ENCODE results near the gene TMSB15C. TPM values are rescaled to one million over a fixed set of nuclear protein-coding genes. Genes with fewer than 3 reads are reported as not detected.

TMSB15C gene
- total RNA-seq, 4 donors from 2014 or later, result 0.38 to 2.7 (median 1.2) TPM

GRCh38 chrX:104084534-104085277, 8.7 kb upstream of the TMSB15C start:
- no peak for TF ChIP-seq CTCF (IDR thresholded peaks at IDR 0.05; ENCODE audit: low read depth)

- TF ChIP-seq CTCF (IDR thresholded peaks at IDR 0.05; ENCODE audit: low read depth), result no peak
Measured at GRCh38 chrX:104084063-104084462, 8.0 kb upstream of the TMSB15C start.

GRCh38 chrX:104047171-104047570, 28.9 kb downstream of the TMSB15C start:
- no peak for TF ChIP-seq CTCF (IDR thresholded peaks at IDR 0.05; ENCODE audit: low read depth)

GRCh38 chrX:104045642-104046041, 30.4 kb downstream of the TMSB15C start:
- no peak for TF ChIP-seq CTCF (IDR thresholded peaks at IDR 0.05; ENCODE audit: low read depth)

- TF ChIP-seq CTCF (IDR thresholded peaks at IDR 0.05; ENCODE audit: low read depth), result no peak
Measured at GRCh38 chrX:104041003-104041402, 35.0 kb downstream of the TMSB15C start.

- TF ChIP-seq CTCF (IDR thresholded peaks at IDR 0.05; ENCODE audit: low read depth), result no peak
Measured at GRCh38 chrX:104039689-104040505, 36.1 kb downstream of the TMSB15C start, which contains the start of gene H2BW2. Gene H2BW2 (plus strand): TSS chrX:104039956. CDS start chrX:104039995, 39 bp downstream.

Other genes starting within 250 kb of the TMSB15C start
- 1 to 10 TPM in 3 of 4 donors, under 1 TPM in 1; 0.85 to 2.0 (median 1.5) TPM for gene RAB9B, start 244.0 kb downstream of the TMSB15C start, total RNA-seq
- 1 to 10 TPM in 3 of 4 donors, under 1 TPM in 1; 0.66 to 3.3 (median 1.5) TPM for gene TMSB15B, start 113.6 kb downstream of the TMSB15C start, total RNA-seq
- gene H2BW1, start 62.5 kb downstream of the TMSB15C start, total RNA-seq, result not detected
- gene H2BW2, start 36.3 kb downstream of the TMSB15C start, total RNA-seq, result not detected
- gene ZCCHC18, start 36.3 kb upstream of the TMSB15C start, total RNA-seq, result 1 to 10 TPM in 1 of 4 donors, under 1 TPM in 2, not detected in 1; 0.19 to 1.1 (median 0.51) TPM
- gene SLC25A53, start 80.8 kb upstream of the TMSB15C start, total RNA-seq, result 10 to 100 TPM; 10.6 to 24.5 (median 17.3) TPM
- 10 to 100 TPM; 33.5 to 93.1 (median 54.7) TPM for gene FAM199X, start 90.2 kb upstream of the TMSB15C start, total RNA-seq
- not detected for gene ESX1, start 178.7 kb upstream of the TMSB15C start, total RNA-seq